ENCODE data around the gene FMNL2. TPM values are rescaled to one million over a fixed set of nuclear protein-coding genes. Genes with fewer than 3 reads are reported as not detected.

Gene FMNL2
- total RNA-seq, 1 donor from 2014 or later: 3.4 TPM

- DNase-seq (ENCODE audit: low spot score): no peak
- ATAC-seq: no peak
Measured at GRCh38 chr2:152489364-152489763, 154.4 kb downstream of the FMNL2 start.

GRCh38 chr2:152490686-152491455 lies 155.9 kb downstream of the FMNL2 start:
- DNase-seq (ENCODE audit: low spot score) (no peak), ATAC-seq (peak; percentile 79)

GRCh38 chr2:152492131-152492530 lies 157.2 kb downstream of the FMNL2 start:
- ATAC-seq: no peak
- no peak for DNase-seq (ENCODE audit: low spot score)

- ATAC-seq (no peak), DNase-seq (ENCODE audit: low spot score) (no peak)
Measured at GRCh38 chr2:152492911-152493310, 157.9 kb downstream of the FMNL2 start.

- DNase-seq (ENCODE audit: low spot score): no peak
- ATAC-seq: no peak
Measured at GRCh38 chr2:152493417-152493816, 158.4 kb downstream of the FMNL2 start.

GRCh38 chr2:152493945-152494528 lies 159.1 kb downstream of the FMNL2 start:
- peak; percentile 64 for ATAC-seq
- no peak for DNase-seq (ENCODE audit: low spot score)

GRCh38 chr2:152496371-152496770 lies 161.4 kb downstream of the FMNL2 start:
- DNase-seq (ENCODE audit: low spot score): no peak
- no peak for ATAC-seq

- ATAC-seq (no peak), DNase-seq (ENCODE audit: low spot score) (no peak)
Measured at GRCh38 chr2:152497481-152498052, 162.6 kb downstream of the FMNL2 start.

GRCh38 chr2:152499331-152499816 lies 164.4 kb downstream of the FMNL2 start:
- DNase-seq (ENCODE audit: low spot score) (no peak), ATAC-seq (no peak)

- ATAC-seq: peak; percentile 66
Measured at GRCh38 chr2:152499896-152500735, 165.1 kb downstream of the FMNL2 start.

GRCh38 chr2:152500772-152501171 lies 165.8 kb downstream of the FMNL2 start:
- no peak for ATAC-seq
- no peak for DNase-seq (ENCODE audit: low spot score)

More at GRCh38 chr2:152499896-152500735, 165.1 kb downstream of the FMNL2 start:
- no peak for DNase-seq (ENCODE audit: low spot score)

GRCh38 chr2:152501666-152502065 lies 166.7 kb downstream of the FMNL2 start:
- no peak for DNase-seq (ENCODE audit: low spot score)
- no peak for ATAC-seq

- no peak for DNase-seq (ENCODE audit: low spot score)
- ATAC-seq: no peak
Measured at GRCh38 chr2:152504618-152505017, 169.6 kb downstream of the FMNL2 start.

- DNase-seq (ENCODE audit: low spot score): no peak
Measured at GRCh38 chr2:152505495-152505906, 170.5 kb downstream of the FMNL2 start.

GRCh38 chr2:152506843-152507242 lies 171.9 kb downstream of the FMNL2 start:
- DNase-seq (ENCODE audit: low spot score): no peak
- no peak for ATAC-seq

More at GRCh38 chr2:152505495-152505906, 170.5 kb downstream of the FMNL2 start:
- ATAC-seq: peak; percentile 71

- ATAC-seq: no peak
- no peak for DNase-seq (ENCODE audit: low spot score)
Measured at GRCh38 chr2:152507907-152508306, 172.9 kb downstream of the FMNL2 start.

- DNase-seq (ENCODE audit: low spot score) (no peak), ATAC-seq (no peak)
Measured at GRCh38 chr2:152508446-152508845, 173.5 kb downstream of the FMNL2 start.

- ATAC-seq: no peak
- no peak for DNase-seq (ENCODE audit: low spot score)
Measured at GRCh38 chr2:152509772-152510491, 175.0 kb downstream of the FMNL2 start.

GRCh38 chr2:152510621-152511020 lies 175.6 kb downstream of the FMNL2 start:
- ATAC-seq (no peak), DNase-seq (ENCODE audit: low spot score) (no peak)

GRCh38 chr2:152511981-152512380 lies 177.0 kb downstream of the FMNL2 start:
- ATAC-seq (no peak), DNase-seq (ENCODE audit: low spot score) (no peak)

Measured in left lobe of liver (tissue), 2 donors.